Caco-2 (cell line): Measurements from ENCODE around the gene RGS5. TPM values are rescaled to one million over a fixed set of nuclear protein-coding genes. Genes with fewer than 3 reads are reported as not detected.

Source experiments
- BruUV-seq: library from RNA; stranded (reverse); fragments of 400-500 nt; replicated peaks from 2 replicates; lab custom pipeline; 2021; lab: Mats Ljungman, UMichigan
- CTCF ChIA-PET: fragments of 300-600 bp; sonication (Branson Sonifier 250); formaldehyde crosslinking; loops from one replicate; lab custom pipeline; 2022; ENCODE audit warnings: antibody characterized with exemption; lab: Charles Lee
- POLR2A ChIA-PET: fragments of 300-600 bp; sonication (Branson Sonifier 250); formaldehyde crosslinking; loops from one replicate; lab custom pipeline; 2022; ENCODE audit warnings: antibody characterized with exemption; lab: Charles Lee
- DNase-seq, 2 experiments: peaks; one replicate each; pipeline versions ENCODE4 v3.0.0 to v3.0.0-alpha.2; 2020 to 2022
- H3K27me3 ChIP-seq: replicated peaks from 2 replicates; pipeline ENCODE4 v1.6.0; 2011; ENCODE audit warnings: low read length; ENCODE audit not compliant: control insufficient read depth, insufficient read depth
- H3K36me3 ChIP-seq: 2 replicates; pipeline ENCODE4 v1.5.1; 2011; ENCODE audit warnings: low read length; ENCODE audit not compliant: control insufficient read depth, insufficient read depth
- H3K4me1 ChIP-seq: fragments of 250-450 bp; sonication (Bioruptor Pico); 2 replicates; pipeline ENCODE4 v1.5.1; 2020; ENCODE audit warnings: mild to moderate bottlenecking
- H3K4me3 ChIP-seq: 2 replicates; pipeline ENCODE4 v1.5.1; 2011; ENCODE audit warnings: low read depth, mild to moderate bottlenecking, control low read depth, low read length
- H3K9me3 ChIP-seq: fragments of 250-450 bp; sonication (Bioruptor Pico); 2 replicates; pipeline ENCODE4 v1.5.1; 2020; ENCODE audit warnings: mild to moderate bottlenecking, moderate library complexity
- H3K27ac Mint-ChIP-seq: one replicate; pipeline ENCODE4 v1.8.0; 2022; ENCODE audit warnings: mixed read lengths; ENCODE audit not compliant: unreplicated experiment
- H3K27me3 Mint-ChIP-seq: one replicate; pipeline ENCODE4 v1.8.0; 2022; ENCODE audit warnings: mixed read lengths; ENCODE audit not compliant: insufficient read depth, unreplicated experiment
- H3K36me3 Mint-ChIP-seq: one replicate; pipeline ENCODE4 v1.8.0; 2022; ENCODE audit warnings: mild to moderate bottlenecking, mixed read lengths; ENCODE audit not compliant: insufficient read depth, unreplicated experiment
- H3K4me1 Mint-ChIP-seq: one replicate; pipeline ENCODE4 v1.8.0; 2022; ENCODE audit warnings: low read depth, mixed read lengths; ENCODE audit not compliant: unreplicated experiment
- H3K4me3 Mint-ChIP-seq: one replicate; pipeline ENCODE4 v1.8.0; 2022; ENCODE audit warnings: mild to moderate bottlenecking, moderate library complexity, mixed read lengths; ENCODE audit not compliant: unreplicated experiment
- H3K9me3 Mint-ChIP-seq: one replicate; pipeline ENCODE4 v1.8.0; 2022; ENCODE audit warnings: mixed read lengths; ENCODE audit not compliant: unreplicated experiment
- intact Hi-C: fragments of 100-400 bp; cut with micrococcal nuclease; formaldehyde crosslinking; loops from one replicate; pipeline ENCODE4 v1.10.0; 2022; ENCODE audit not compliant: unreplicated experiment
- total RNA-seq: library from RNA; stranded (reverse); gene quantifications from 2 replicates; pipeline ENCODE4 v1.2.3, GENCODE V29; 2022
- TF ChIP-seq, protein P1 (sequence below), 2 experiments: fragments of 200-600 bp in 1 of 2; IDR thresholded peaks; 1 replicate in 1 of 2; 2 replicates in 1 of 2; pipeline versions ENCODE4 v1.5.1 to v1.8.0; 2011 to 2022; ENCODE audit warnings: antibody characterized with exemption in 1 of 2, control low read depth in 1 of 2, inconsistent platforms in 1 of 2, low read depth in 1 of 2, low read length in 1 of 2, mild to moderate bottlenecking in 1 of 2, moderate library complexity in 1 of 2; ENCODE audit not compliant: insufficient read depth in 1 of 2, severe bottlenecking in 1 of 2, unreplicated experiment in 1 of 2

RGS5 gene
- total RNA-seq, 1 experiment from 2014 or later = 8.4 TPM

DNA sequence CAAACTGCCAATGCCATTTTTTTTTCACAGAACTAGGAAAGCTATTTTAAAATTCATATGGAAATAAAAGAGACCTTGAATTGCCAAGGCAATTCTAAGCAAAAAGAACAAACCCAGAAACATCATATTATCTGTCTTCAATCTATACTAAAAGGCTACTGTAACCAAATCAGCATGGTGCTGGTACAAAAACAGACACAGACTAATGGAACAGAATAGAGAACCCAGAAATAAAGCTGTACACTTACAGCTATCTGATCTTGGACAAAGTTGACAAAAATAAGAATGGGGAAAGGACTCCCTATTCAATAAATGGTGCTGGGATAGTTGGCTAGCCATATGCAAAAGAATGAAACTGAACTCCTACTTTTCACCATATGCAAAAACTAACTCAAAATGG is 83.0 kb downstream of the RGS5 start:
- Mint-ChIP-seq H3K27me3 (peaks cover 7% of the 10 kb centered on the region), H3K4me3 (no peak overlapping the region), H3K4me1 (no peaks in the 10 kb centered on the region), H3K9me3 (no peaks in the 10 kb centered on the region), H3K36me3 (no peaks in the 10 kb centered on the region), H3K27ac (no peak overlapping the region)
- CTCF ChIA-PET = no interaction called here
- Histone ChIP-seq H3K36me3 (no peaks in the 10 kb centered on the region), H3K4me3 (no peak overlapping the region), H3K9me3 (no peaks in the 10 kb centered on the region), H3K27me3 (no peaks in the 10 kb centered on the region), H3K4me1 (no peaks in the 10 kb centered on the region)
- DNase-seq = no peak
- TF ChIP-seq, protein P1, sequence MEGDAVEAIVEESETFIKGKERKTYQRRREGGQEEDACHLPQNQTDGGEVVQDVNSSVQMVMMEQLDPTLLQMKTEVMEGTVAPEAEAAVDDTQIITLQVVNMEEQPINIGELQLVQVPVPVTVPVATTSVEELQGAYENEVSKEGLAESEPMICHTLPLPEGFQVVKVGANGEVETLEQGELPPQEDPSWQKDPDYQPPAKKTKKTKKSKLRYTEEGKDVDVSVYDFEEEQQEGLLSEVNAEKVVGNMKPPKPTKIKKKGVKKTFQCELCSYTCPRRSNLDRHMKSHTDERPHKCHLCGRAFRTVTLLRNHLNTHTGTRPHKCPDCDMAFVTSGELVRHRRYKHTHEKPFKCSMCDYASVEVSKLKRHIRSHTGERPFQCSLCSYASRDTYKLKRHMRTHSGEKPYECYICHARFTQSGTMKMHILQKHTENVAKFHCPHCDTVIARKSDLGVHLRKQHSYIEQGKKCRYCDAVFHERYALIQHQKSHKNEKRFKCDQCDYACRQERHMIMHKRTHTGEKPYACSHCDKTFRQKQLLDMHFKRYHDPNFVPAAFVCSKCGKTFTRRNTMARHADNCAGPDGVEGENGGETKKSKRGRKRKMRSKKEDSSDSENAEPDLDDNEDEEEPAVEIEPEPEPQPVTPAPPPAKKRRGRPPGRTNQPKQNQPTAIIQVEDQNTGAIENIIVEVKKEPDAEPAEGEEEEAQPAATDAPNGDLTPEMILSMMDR (IDR thresholded peaks at IDR 0.05; ENCODE audit: insufficient read depth in 1 of 2, low read depth in 1 of 2, low read length in 1 of 2, severe bottlenecking in 1 of 2, unreplicated experiment in 1 of 2) = no peak
- intact Hi-C loops = no loop called here
- BruUV-seq = no TSS peak
- POLR2A ChIA-PET = no interaction called here

DNA sequence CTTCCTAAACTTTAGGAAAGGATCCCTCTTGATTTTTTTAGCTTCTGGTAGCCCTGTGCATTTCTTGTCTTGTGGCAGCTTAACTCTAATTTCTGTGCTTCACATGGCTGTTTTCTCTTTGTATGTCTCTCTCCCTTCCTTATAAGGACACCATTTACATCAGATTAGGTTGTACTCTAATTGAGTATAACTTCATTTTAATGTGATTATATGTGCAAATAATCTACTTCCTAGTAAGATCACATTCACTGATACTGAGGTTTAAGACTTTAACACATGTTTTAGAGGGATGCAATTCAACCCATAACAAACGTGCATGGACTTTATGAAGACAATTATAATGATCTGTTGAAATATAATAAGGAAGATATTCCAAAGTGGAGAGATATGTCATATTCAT is 86.8 kb downstream of the RGS5 start:
- TF ChIP-seq, protein P1 (IDR thresholded peaks at IDR 0.05; ENCODE audit: insufficient read depth in 1 of 2, low read depth in 1 of 2, low read length in 1 of 2, severe bottlenecking in 1 of 2, unreplicated experiment in 1 of 2) = no peak
- H3K27me3 Mint-ChIP-seq = peaks cover 10% of the 10 kb centered on the region
- CTCF ChIA-PET = no interaction called here
- H3K4me1 Mint-ChIP-seq = no peaks in the 10 kb centered on the region
- H3K27me3 ChIP-seq = no peaks in the 10 kb centered on the region
- H3K9me3 ChIP-seq = no peaks in the 10 kb centered on the region
- no TSS peak for BruUV-seq
- no peak for DNase-seq
- H3K9me3 Mint-ChIP-seq = no peaks in the 10 kb centered on the region
- no peaks in the 10 kb centered on the region for H3K4me1 ChIP-seq
- H3K4me3 Mint-ChIP-seq = no peak overlapping the region
- POLR2A ChIA-PET = no interaction called here
- H3K36me3 Mint-ChIP-seq = no peaks in the 10 kb centered on the region
- H3K4me3 ChIP-seq = no peak overlapping the region
- intact Hi-C loops = no loop called here
- no peak overlapping the region for H3K27ac Mint-ChIP-seq
- no peaks in the 10 kb centered on the region for H3K36me3 ChIP-seq

DNA sequence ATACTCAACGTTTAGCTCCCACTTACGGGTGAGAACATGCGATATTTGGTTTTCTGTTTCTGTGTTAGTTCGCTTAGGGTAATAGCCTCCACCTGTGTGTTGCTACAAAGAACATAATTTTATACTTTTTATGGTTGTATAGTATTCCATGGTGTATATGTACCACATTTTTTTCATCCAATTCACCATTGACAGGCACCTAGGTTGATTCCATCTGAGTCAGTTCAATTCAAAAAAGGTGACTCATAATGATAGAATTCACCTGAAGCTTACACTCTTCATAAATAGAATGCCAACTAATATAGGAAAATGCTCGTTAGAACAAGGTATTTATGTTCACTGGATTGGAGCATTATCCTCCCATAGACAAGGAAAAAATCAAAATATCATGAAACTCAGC is 95.1 kb downstream of the RGS5 start:
- intact Hi-C loops = no loop called here
- ChIA-PET CTCF (no interaction called here), POLR2A (no interaction called here)
- DNase-seq = no peak
- no peaks in the 10 kb centered on the region for H3K4me1 ChIP-seq
- TF ChIP-seq, protein P1 (IDR thresholded peaks at IDR 0.05; ENCODE audit: insufficient read depth in 1 of 2, low read depth in 1 of 2, low read length in 1 of 2, severe bottlenecking in 1 of 2, unreplicated experiment in 1 of 2) = no peak
- BruUV-seq = no TSS peak
- H3K9me3 Mint-ChIP-seq = peaks cover 12% of the 10 kb centered on the region
- no peak overlapping the region for H3K4me3 Mint-ChIP-seq
- H3K27me3 ChIP-seq = no peaks in the 10 kb centered on the region
- no peak overlapping the region for H3K4me3 ChIP-seq
- H3K27ac Mint-ChIP-seq = no peak overlapping the region
- no peaks in the 10 kb centered on the region for H3K36me3 ChIP-seq
- H3K27me3 Mint-ChIP-seq = peaks cover 14% of the 10 kb centered on the region
- H3K9me3 ChIP-seq = no peaks in the 10 kb centered on the region
- no peaks in the 10 kb centered on the region for H3K36me3 Mint-ChIP-seq
- H3K4me1 Mint-ChIP-seq = no peaks in the 10 kb centered on the region
